ENCODE results near the gene ELANE. TPM values are rescaled to one million over a fixed set of nuclear protein-coding genes. Genes with fewer than 3 reads are reported as not detected.
A peak's percentile ranks its signal among the peaks of the same experiment; 100 is the strongest.

Gene ELANE
- total and polyA plus RNA-seq, 9 of the 15 experiments (the other 6 are each of a cell fraction or from before 2014, with no cell fraction given): not detected

- CTCF ChIA-PET (ENCODE audit: low intra/inter-chr PET ratio): no interaction called here
These were observed 49.5 kb upstream of the ELANE start for GRCh38 chr19:802498-803098.

More at GRCh38 chr19:802498-803098, 49.5 kb upstream of the ELANE start:
- H2AFZ ChIP-seq (ENCODE audit: low read depth, low read length): no peak overlapping the region
- H3K27me3 ChIP-seq (ENCODE audit: control insufficient read depth in 2 of 2, insufficient read depth in 2 of 2, low read length in 2 of 2): no peaks in the 10 kb centered on the region
- DNase-seq (ENCODE audit: extremely low read depth in 1 of 4, low spot score in 3 of 4) (peak in 2 of 4 experiments; percentile 18 to 22), ATAC-seq (no peak), FAIRE-seq (no peak)
- H4K20me1 ChIP-seq (replicated peaks; ENCODE audit: control insufficient read depth, insufficient read depth, low read length): peaks cover 66% of the 10 kb centered on the region
- peak overlapping the region in 1 of 2 experiments; percentile 94; a peak in 2 of 4 replicates for H3K9ac ChIP-seq (ENCODE audit: insufficient read depth in 1 of 2, low read depth in 2 of 2, low read length in 2 of 2)
- H3K4me2 ChIP-seq (ENCODE audit: insufficient read depth, low read length): no peak overlapping the region
- intact Hi-C loops (cut with micrococcal nuclease) (no loop called here), in situ Hi-C loops (cut with MboI) (no loop called here)
- H3K79me2 ChIP-seq (ENCODE audit: control insufficient read depth, insufficient read depth, low read length): peaks cover 100% of the 10 kb centered on the region
- no TSS peak for BruUV-seq (replicated peaks)
- no peak overlapping the region for H3K27ac ChIP-seq (ENCODE audit: extremely low read depth, low read depth, low read length)
- TF ChIP-seq HCFC1 (IDR thresholded peaks at IDR 0.05; ENCODE audit: low read depth, low read length): no peak
- TF ChIP-seq, protein P1, sequence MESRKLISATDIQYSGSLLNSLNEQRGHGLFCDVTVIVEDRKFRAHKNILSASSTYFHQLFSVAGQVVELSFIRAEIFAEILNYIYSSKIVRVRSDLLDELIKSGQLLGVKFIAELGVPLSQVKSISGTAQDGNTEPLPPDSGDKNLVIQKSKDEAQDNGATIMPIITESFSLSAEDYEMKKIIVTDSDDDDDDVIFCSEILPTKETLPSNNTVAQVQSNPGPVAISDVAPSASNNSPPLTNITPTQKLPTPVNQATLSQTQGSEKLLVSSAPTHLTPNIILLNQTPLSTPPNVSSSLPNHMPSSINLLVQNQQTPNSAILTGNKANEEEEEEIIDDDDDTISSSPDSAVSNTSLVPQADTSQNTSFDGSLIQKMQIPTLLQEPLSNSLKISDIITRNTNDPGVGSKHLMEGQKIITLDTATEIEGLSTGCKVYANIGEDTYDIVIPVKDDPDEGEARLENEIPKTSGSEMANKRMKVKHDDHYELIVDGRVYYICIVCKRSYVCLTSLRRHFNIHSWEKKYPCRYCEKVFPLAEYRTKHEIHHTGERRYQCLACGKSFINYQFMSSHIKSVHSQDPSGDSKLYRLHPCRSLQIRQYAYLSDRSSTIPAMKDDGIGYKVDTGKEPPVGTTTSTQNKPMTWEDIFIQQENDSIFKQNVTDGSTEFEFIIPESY (CRISPR knock-in tag; IDR thresholded peaks at IDR 0.05): peak; percentile 67
- peaks cover 16% of the 10 kb centered on the region for H3K9me1 ChIP-seq (ENCODE audit: control insufficient read depth, insufficient read depth, low read length)
- WGBS (ENCODE audit: insufficient coverage, low coverage, missing lambda C conversion rate): 97% methylated on average over 26 of the region's 28 CpGs
- no peak overlapping the region for H3K4me3 ChIP-seq
- H3K36me3 ChIP-seq (ENCODE audit: control insufficient read depth, insufficient read depth, low read length): peaks cover 95% of the 10 kb centered on the region
- POLR2A ChIA-PET: interaction anchor here (0.7 to 2.1 kb wide), 3 partner anchors 9 to 174 kb away, joined by 3 to 8 read pairs (median 6); no protein-coding TSS in a partner anchor
- H3K4me1 ChIP-seq (replicated peaks in 1 of 2; ENCODE audit: control insufficient read depth in 2 of 2, insufficient read depth in 2 of 2, low read length in 2 of 2): peaks cover 22 to 83% of the 10 kb centered on the region in 2 experiments
- no peaks in the 10 kb centered on the region; the same call in 1 of the 2 replicates for H3K9me3 ChIP-seq (replicated peaks; ENCODE audit: control insufficient read depth, insufficient read depth, low read depth, low read length)
